NCI-H460 (cell line): ENCODE measurements around the gene MIA3. TPM values are rescaled to one million over a fixed set of nuclear protein-coding genes. Genes with fewer than 3 reads are reported as not detected.
"Not testable (repeated sequence)": the region's sequence is repeated elsewhere in the genome, so short reads cannot be mapped to it uniquely, and the experiment has no call there.

Source experiments
- DNase-seq: peaks from one replicate; pipeline ENCODE4 v3.0.0-alpha.2; 2016; ENCODE audit warnings: low read depth; ENCODE audit errors: extremely low read depth
- total RNA-seq: library from RNA; depleted of rRNA; stranded (reverse); fragments of >200 nt; shearing (Covaris generic); gene quantifications from 2 replicates; pipeline ENCODE4 v1.2.3, GENCODE V29; 2014

MIA3 gene
- total RNA-seq, 1 experiment from 2014 or later = 47.1 TPM

DNA sequence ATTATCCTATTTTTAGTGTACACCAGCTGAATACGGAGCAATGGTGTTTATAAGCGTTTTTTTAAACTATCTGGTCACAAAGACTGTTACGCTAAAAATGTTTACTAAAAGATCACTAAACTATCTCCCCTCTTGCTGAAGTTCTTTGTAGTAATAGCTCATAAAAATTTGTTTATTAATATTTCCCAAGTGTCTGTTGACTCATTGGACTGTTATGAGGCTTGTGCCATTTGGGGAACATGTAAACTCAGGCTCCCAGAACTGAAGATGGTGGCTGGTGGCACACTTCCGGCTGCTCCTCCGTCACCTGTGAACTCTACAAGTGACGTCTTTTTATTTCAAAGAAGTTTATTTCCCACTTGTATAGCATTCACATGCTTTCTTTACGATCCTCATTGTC lies 48.1 kb downstream of the MIA3 start:
- no peak for DNase-seq

DNA sequence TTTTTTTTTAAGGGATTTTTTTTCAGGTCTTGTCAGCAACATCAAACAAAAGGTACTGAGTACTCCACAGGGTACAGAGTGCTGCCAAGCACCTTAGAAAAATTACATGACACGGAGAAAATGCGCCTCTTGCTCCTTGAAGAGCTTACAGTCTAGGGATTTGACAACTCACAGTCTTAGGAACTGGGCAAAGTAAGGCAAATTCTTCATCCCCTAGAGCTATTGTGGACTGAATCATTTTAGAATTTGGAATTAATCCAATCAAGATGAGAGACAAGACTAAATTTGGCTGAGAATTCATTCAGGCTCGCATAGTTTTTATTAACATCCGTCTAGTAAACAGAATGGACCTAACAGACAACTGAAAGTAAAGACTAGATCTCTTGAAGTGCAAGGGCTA lies 50.3 kb downstream of the MIA3 start:
- not testable (repeated sequence) for DNase-seq

DNA sequence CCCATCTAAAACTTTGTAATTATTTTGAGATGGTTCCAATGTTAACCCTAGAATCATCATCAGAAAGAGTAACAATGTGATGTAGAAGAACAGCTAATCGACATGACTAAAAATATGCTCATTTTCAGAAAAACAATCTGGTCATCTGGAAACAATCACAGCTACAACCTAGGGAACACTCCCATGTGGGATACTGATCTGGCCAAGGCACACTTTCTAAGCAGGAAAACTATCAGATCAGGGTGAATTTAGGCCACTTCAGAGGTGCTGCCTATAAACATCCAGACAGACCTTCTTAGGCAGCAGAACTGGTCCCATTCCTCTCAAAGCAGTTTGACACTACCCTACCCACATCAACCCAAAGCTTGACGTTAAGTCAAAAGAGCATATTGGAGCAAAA lies 51.2 kb downstream of the MIA3 start:
- not testable (repeated sequence) for DNase-seq

DNA sequence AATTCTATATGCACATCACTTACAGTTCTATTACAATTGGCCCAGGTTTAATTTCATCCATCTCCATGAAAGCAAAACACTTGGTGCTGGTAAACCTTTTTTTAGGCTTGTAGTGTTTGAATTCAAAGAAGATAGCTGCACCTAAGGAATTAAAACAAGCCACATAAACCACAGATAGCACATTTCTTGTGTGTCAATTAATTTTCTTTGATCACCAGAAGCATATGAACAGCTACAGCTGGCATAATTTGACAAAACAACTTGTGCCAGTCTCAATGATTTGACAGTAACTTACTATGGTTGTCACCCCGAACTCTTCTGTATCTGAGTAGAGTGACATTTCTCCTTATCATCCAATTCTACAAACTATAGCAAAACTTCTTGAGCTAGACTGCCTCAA lies 52.2 kb downstream of the MIA3 start:
- no peak for DNase-seq

DNA sequence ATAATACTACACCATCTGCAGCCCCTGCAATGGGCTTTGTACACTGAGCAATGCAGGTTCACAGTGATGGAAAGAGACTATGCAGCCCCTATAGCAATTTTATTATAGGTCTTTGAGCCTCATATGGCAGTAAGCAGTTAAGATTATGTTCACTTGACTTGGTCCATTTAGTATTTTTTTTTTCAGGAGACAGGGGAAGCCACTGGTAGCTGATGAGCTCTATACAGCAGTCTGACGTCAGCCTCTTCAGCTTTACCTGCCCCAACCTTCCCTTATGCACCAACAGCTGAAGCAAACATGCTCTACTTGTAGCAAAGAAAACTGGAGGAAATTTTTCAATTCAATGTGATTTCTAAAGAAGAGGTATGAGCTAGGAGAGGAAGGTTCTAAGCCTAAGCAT lies 62.2 kb downstream of the MIA3 start:
- DNase-seq = no peak

DNA sequence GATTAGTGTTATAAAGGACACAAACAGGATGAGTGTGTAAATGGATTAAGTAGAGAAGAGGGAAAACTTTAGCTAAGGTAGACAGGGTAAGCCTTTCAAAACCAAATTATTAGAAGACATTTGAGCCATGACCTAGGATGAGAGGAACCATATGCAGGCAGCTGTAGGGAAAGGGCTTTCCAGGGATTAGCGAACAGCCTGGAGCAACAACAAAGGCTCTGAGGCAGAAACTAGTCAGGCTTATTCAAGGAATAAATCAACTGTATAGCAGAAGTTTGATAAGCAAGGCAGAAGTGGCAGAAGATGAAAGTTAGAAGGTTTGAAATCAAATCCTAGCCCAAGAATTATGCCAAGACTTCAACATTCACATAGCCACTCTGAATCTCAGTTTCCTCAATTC lies 73.1 kb downstream of the MIA3 start:
- DNase-seq = no peak

DNA sequence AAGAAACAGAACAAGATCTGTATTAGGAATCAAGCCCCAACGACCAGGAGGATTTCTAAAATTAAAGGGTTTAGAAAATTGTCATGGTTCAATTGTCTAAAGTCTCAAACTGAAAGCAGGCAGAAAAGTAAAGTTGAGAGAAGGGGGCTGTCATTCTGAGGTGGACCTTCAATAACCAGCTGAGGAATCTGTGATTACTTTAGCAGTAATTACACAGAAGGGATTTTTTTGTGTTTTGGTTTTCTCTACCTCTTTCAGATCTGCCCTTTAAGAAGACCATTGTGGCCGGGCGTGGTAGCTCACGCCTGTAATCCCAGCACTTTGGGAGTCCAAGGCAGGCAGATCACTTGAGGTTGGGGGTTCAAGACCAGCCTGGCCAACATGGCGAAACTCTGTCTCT lies 77.0 kb downstream of the MIA3 start:
- DNase-seq = no peak

DNA sequence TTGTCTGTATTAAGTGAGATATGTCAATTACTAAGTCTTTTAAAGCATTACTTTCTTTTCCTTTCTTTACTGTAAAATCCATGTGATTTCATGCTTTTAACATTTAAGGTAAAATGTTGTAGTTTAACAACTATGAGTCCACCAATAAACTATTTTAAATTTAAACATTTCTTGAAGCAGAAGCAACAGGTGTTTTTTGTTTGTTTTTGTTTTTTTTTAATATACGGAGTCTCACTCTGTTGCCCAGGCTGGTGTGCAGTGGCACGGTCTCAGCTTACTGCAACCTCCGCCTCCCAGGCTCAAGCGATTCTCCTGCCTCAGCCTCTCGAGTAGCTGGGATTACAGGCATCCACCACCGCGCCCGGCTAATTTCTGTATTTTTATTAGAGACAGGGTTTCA lies 78.8 kb downstream of the MIA3 start:
- no peak for DNase-seq

DNA sequence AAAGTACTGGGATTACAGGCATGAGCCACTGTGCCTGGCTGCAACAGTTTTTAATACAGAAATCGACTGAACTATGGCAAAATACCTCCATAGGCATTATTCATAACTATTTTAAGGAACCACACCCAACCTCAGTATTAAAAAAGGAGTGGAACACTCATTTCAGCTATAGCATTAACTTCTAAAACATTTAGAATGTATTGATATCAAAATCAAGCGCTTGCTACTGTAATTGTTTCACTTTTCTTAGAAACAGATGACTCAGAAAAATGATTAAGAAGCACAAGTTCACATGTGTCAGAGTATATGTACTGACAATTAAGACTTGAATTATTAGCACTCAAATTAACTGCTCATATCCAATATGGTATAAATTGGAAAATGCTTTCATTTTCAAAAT lies 79.3 kb downstream of the MIA3 start:
- no peak for DNase-seq

DNA sequence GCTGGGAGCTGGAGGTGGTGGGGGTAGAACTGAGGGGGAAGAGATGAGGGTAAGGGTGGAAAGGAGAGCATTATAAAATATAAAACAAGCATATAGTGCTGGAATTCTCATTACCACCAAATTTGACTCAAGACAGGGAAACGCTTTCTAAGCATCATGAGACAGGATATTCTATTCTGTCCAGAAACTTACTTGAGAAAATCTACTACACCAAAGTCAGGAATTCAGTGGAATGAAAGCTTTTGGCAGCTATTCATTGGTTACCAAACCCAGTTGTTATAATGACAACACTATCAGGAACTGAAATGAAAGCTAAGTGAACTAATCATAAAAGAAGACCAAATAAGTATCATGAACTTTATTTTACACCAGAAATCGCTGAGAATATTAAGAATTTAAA lies 79.9 kb downstream of the MIA3 start:
- no peak for DNase-seq

DNA sequence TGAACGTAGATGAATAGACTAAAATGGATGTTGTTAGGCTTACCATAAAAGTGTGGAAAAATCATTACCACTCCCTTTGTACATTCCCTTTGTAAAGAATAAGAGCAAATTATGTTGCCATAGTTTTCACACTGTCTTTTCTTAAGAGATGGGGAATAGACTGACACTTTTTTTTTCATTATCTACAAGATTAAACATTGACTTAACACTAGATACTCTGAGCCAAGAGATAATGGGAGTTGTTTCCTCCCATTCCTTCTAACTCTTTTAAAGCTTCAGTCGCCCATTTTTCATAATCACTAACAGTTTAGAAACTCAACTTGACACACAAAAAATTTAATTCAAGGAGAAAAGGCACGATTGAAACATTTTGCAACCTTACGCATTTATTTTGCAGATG lies 84.3 kb downstream of the MIA3 start:
- no peak for DNase-seq

DNA sequence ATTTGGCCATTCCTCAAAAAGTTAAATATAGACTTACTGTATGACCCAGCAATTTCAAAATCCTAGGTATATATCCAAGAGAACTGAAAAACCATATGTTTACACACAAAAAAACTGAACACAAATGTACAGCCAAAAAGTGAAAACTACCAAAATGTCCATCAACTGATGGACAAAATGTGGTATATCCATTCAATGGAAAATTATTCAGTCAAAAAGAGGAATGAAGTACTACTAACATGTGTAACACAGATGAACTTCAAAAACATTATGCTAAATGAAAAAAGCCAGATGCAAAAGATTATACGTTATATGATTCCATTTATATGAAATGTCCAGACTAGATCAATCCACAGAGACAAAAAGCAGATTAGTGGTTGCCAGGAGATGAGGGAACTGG lies 86.4 kb downstream of the MIA3 start:
- DNase-seq = no peak

DNA sequence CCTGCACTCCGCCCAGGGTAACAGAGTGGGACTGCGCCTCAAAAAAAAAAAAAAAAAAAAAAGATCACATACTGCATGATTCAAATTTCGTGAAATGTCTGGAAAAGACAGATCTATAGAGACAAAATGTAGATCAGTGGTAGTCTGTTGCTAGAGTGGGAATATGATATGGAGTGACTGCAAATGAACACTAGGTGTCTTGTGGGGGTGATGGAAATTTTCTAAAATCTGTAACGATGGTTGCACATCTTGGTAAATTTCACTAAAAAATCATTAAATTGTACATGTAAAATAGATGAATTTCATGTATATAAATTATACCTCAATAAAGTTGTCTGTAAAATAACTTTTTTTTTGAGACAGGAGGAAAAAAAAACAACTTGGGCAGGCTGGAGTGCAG lies 88.9 kb downstream of the MIA3 start:
- no peak for DNase-seq

DNA sequence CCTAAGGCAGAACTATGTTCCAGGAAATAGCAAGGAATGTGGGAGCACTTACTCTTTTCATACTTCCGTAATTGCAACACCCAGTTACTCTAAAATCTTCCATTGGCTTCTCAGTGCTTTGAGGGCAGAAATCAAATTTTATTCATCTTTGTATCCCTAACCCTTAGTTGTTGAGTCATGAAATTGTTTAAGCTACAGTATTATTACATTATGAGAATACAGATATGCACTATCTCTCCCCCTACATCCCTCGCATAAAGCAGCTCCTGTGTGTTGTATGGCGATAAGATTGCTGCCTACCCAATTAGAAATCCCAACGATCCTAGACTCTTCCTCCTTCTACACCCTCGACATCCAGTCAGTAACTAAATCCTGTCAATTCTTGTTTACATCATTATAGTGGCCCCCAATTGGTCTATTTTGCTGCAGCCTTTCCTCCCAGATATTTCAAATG lies 91.8 kb downstream of the MIA3 start:
- no peak for DNase-seq

DNA sequence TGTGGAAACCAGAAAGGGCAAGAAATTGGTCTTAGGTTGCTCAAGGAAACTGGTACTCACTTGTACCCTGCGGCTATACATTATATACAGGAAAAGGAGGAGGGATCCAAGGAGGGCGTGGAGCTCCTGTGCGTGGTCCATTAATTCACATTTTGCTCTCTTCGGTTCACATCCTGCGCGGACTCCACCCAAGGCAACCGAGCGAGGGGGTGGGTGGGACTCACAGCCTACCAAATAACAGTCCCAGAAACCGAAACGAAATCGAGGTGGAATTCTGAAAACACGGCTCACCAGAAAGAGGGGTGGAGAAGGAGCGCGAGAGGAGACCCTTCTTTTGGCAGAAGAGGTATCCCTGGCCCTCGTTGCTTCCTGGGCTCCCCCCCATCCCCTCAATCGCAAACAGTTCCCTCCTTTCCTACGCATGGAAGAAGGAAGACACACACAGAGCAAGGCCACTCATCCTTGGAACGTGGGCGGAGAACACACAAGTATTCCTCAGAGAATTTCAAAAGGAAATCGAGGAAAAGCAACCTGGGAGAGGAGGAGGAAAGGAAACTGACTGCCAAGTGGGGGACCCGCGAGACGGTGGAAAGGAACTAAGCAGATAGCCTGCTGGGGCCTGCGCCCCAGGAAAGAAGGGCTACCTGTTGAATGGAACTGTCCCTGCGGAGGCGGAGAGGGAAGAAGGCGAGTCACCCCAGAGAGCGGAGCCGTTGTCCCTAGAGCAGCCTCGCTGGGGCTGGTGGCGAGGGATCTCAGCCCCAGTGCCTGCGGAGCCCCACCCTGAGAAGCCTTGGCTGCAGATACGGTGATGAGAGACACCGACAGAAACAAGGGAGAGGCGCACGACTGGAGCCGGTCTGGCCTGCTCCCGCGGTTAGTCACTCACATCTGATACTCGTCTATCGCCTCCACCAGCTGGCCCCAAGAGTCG lies 93.7 kb downstream of the MIA3 start:
- peak; percentile 47 for DNase-seq

DNA sequence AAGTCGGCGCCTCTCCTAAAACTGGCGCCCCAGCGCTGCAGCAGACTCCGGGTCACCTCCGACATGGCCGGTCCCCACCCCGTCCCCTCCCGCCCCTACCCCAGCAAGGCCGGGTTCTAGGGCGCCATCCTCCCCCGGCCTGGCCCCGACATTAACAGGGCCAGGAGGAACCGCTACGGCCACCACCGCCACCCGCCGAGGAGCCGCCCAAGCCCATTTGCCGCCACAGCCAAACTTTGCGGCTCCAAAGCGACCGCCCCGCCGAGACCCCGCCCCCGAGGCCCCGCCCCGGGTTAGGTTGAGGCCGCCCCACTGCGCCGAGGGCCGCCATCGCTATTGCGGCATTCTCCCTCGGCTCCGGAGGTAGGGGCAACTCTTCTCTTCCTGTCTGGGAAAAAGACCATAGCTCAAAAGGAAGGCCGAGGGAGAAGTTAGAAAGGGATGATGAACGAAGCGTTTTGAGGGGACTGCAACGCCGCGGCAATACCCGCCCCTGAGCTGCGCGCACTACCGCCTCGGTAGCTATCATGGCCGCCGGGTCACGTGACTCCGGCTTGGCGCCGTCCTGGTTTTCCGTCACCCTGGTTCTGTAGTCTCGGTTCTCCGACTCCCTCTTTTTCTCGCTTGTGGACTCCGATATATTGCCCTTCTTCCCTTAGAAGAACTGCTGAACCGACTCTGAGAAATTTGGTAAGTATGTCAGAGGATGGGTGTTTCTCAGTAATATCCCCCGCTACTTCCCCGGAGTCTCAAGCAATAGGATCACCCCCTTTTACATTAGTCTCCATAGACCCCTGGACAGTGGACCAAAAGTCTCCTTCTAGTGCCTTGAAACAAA lies 94.6 kb downstream of the MIA3 start, which contains the start of the genes AIDA and BROX:
AIDA (minus strand) TSS at position 239 of the 838 bp plus-strand sequence; CDS start at position 65, 174 bp downstream.
BROX (plus strand) TSS at position 312 of the 838 bp plus-strand sequence. CDS start 3,136 bp downstream, outside the sequence.
- DNase-seq = peak; percentile 89

DNA sequence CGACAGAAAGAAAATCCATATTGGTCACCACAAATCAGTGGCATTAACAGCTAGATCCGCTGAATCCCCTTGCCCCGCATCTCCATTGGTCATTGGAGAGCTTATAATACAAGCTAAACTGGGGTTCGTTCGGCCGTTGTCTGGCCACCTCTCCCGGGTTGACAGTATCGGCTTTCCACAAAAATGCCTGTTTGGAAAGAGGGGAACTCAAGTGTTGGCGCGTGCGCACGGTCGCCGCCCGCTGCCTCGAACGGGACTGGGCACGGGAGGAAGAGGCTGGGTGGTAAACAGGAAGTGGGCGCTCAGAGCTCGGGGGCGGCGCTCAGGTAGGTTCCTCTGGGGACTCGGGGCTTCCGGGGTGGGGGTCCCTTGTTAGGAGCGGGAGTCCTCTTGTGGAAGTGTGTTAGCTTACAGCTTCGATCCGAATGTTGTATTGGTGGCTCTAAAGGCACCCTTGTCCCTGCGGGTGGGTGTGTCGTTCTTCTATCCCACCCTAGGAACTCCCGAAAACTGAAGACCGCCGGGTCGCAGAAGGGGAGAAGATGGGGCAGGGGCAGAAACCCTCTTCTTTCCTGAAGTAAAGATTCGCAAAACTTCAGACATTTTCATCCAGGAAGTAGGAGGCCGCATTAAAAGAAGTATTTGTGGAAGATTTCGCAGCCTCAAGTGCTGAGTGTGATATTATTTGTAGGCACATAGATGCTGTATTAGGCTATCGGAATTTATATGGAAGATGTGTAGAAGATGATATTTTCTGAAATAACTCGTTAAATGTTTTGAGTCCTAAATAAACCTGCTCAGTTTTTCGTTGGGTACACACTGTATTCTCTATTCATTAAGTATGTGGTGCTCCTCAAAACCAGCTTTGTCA lies 95.4 kb downstream of the MIA3 start:
- DNase-seq = peak; percentile 95

DNA sequence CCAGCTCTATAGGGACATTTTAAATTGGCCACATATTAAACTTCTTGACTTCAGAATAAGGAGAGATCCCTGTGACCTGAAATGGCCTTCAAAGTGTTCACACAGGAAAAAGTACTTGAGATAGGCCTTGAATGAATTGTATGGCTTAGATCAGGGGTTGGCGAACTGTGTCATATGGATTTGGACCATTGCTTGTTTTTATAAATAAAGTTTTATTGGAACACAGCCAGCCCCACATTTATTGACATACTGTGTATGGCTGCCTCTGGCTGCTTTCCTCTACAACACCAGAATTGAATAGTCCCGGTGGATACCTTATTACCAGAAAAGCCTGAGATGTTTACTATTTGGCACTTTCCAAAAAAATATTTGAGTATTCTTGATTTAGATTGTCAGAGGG lies 98.5 kb downstream of the MIA3 start:
- DNase-seq = no peak
